ENCODE results near the gene SORL1. TPM values are rescaled to one million over a fixed set of nuclear protein-coding genes. Genes with fewer than 3 reads are reported as not detected.

SORL1 gene
- total RNA-seq, 4 donors from 2014 or later, result 7.1 to 12.6 (median 10.6) TPM

DNA sequence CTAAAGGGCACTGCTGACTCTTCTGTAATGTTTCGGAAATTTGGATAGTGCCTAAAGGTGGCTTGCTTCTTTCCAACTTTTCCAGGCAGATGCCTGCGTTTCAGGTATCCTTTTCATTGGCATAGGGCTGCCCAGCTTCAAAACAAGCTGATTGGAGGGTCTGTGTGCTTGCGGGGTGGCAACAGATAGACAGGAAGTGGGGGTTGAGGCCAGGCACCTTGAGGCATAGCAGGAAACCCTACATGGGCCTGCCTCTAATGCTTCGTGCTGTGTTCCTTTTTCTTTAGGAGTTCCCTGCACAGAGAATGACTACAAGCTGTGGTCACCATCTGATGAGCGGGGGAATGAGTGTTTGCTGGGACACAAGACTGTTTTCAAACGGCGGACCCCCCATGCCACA lies 92.8 kb downstream of the SORL1 start:
- ATAC-seq, result no peak
- H3K36me3 ChIP-seq, result peaks cover 0 to 23% of the 10 kb centered on the region in 2 donors
- no peaks in the 10 kb centered on the region for H3K27me3 ChIP-seq
- H3K9me3 ChIP-seq, result no peaks in the 10 kb centered on the region
- H3K4me3 ChIP-seq, result no peak overlapping the region
- no peak overlapping the region for H3K27ac ChIP-seq
- WGBS, 2 donors (ENCODE audit: low coverage in 1 of 2), result 93 to 98% methylated on average over 3 to 4 of the region's 7 CpGs
- TF ChIP-seq EP300 (IDR thresholded peaks at IDR 0.05), result no peak
- no peak for TF ChIP-seq POLR2AphosphoS5 (IDR thresholded peaks at IDR 0.05)
- TF ChIP-seq POLR2A (IDR thresholded peaks at IDR 0.05), result no peak
- TF ChIP-seq, protein P1, sequence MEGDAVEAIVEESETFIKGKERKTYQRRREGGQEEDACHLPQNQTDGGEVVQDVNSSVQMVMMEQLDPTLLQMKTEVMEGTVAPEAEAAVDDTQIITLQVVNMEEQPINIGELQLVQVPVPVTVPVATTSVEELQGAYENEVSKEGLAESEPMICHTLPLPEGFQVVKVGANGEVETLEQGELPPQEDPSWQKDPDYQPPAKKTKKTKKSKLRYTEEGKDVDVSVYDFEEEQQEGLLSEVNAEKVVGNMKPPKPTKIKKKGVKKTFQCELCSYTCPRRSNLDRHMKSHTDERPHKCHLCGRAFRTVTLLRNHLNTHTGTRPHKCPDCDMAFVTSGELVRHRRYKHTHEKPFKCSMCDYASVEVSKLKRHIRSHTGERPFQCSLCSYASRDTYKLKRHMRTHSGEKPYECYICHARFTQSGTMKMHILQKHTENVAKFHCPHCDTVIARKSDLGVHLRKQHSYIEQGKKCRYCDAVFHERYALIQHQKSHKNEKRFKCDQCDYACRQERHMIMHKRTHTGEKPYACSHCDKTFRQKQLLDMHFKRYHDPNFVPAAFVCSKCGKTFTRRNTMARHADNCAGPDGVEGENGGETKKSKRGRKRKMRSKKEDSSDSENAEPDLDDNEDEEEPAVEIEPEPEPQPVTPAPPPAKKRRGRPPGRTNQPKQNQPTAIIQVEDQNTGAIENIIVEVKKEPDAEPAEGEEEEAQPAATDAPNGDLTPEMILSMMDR (IDR thresholded peaks at IDR 0.05), result no peak
- H3K4me1 ChIP-seq, result no peaks in the 10 kb centered on the region

DNA sequence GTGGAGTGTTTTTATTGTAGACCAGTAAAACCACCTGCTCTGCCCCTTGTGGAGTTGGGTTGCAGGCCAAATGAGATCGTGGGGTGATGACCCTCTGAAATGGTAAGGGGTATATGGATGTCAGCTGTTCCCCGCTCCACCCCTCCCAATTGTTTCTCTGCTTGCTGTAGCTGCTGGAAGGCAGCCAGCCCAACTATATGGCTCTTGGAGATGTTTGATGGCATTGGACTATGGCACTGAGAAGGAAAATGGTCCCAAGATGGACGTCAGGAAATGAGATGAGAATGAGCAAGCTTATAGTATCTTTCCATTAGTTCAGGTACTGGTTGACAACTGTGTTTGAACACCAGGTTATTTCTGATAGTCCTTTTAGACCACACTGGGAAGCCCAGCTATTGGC lies 95.5 kb downstream of the SORL1 start:
- no peak overlapping the region for H3K4me3 ChIP-seq
- H3K9me3 ChIP-seq, result no peaks in the 10 kb centered on the region
- no peak for TF ChIP-seq POLR2A (IDR thresholded peaks at IDR 0.05)
- TF ChIP-seq EP300 (IDR thresholded peaks at IDR 0.05), result no peak
- TF ChIP-seq POLR2AphosphoS5 (IDR thresholded peaks at IDR 0.05), result no peak
- TF ChIP-seq, protein P1 (IDR thresholded peaks at IDR 0.05), result no peak
- no peak for ATAC-seq
- no peaks in the 10 kb centered on the region for H3K4me1 ChIP-seq
- H3K36me3 ChIP-seq, result peaks cover 0 to 28% of the 10 kb centered on the region in 2 donors
- 81 to 90% methylated on average over 2 of the region's 3 CpGs for WGBS, 2 donors (ENCODE audit: low coverage in 1 of 2)
- H3K27ac ChIP-seq, result no peak overlapping the region
- H3K27me3 ChIP-seq, result no peaks in the 10 kb centered on the region

- Histone ChIP-seq H3K4me3 (no peak overlapping the region), H3K9me3 (no peaks in the 10 kb centered on the region), H3K27me3 (no peaks in the 10 kb centered on the region), H3K4me1 (no peaks in the 10 kb centered on the region), H3K36me3 (peaks cover 0 to 17% of the 10 kb centered on the region in 2 donors), H3K27ac (no peak overlapping the region)
- no peak for ATAC-seq
- 79 to 83% methylated on average over 7 to 10 of the region's 10 CpGs for WGBS, 2 donors (ENCODE audit: low coverage in 1 of 2)
- no peak for TF ChIP-seq POLR2A (IDR thresholded peaks at IDR 0.05)
- no peak for TF ChIP-seq POLR2AphosphoS5 (IDR thresholded peaks at IDR 0.05)
- TF ChIP-seq, protein P1 (IDR thresholded peaks at IDR 0.05), result no peak
- TF ChIP-seq EP300 (IDR thresholded peaks at IDR 0.05), result no peak
Observed at GRCh38 chr11:121550247-121551030, 98.3 kb downstream of the SORL1 start.

DNA sequence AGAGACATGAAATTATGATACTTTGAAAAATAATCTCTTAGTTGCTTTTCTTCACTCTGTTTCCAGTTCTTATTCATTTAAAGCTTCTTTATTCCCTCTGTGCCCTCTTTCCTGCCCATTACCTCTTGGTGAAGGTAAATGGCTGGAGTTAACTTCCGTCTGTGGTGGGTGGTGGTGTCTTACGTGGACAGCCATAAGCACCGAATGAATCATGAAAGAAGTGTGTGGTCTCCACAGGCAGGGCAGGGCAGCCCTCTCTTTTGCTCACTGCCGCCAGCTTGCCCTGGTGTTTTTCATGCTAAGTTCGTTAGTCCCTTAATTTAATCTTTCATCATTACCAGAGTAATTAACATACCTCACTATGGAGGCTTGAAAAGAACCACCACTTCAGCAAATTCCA lies 99.3 kb downstream of the SORL1 start:
- H3K27me3 ChIP-seq, result no peaks in the 10 kb centered on the region
- no peak overlapping the region for H3K4me3 ChIP-seq
- H3K4me1 ChIP-seq, result no peaks in the 10 kb centered on the region
- no peaks in the 10 kb centered on the region for H3K9me3 ChIP-seq
- no peak for TF ChIP-seq POLR2AphosphoS5 (IDR thresholded peaks at IDR 0.05)
- TF ChIP-seq EP300 (IDR thresholded peaks at IDR 0.05), result no peak
- no peak for TF ChIP-seq POLR2A (IDR thresholded peaks at IDR 0.05)
- TF ChIP-seq, protein P1 (IDR thresholded peaks at IDR 0.05), result no peak
- ATAC-seq, result no peak
- 90 to 98% methylated on average over 4 to 5 of the region's 5 CpGs for WGBS, 2 donors (ENCODE audit: low coverage in 1 of 2)
- no peak overlapping the region for H3K27ac ChIP-seq
- H3K36me3 ChIP-seq, result peaks cover 0 to 18% of the 10 kb centered on the region in 2 donors

GRCh38 chr11:121552154-121552553 lies 100.0 kb downstream of the SORL1 start:
- H3K27me3 ChIP-seq, result no peaks in the 10 kb centered on the region
- TF ChIP-seq POLR2AphosphoS5 (IDR thresholded peaks at IDR 0.05) (no peak), EP300 (IDR thresholded peaks at IDR 0.05) (no peak), POLR2A (IDR thresholded peaks at IDR 0.05) (no peak)
- TF ChIP-seq, protein P1 (IDR thresholded peaks at IDR 0.05), result no peak
- WGBS, 2 donors (ENCODE audit: low coverage in 1 of 2), result 89 to 98% methylated on average over 5 of the region's 5 CpGs
- peaks cover 0 to 25% of the 10 kb centered on the region in 2 donors for H3K36me3 ChIP-seq
- no peak for ATAC-seq
- H3K4me3 ChIP-seq, result no peak overlapping the region
- no peaks in the 10 kb centered on the region for H3K4me1 ChIP-seq
- no peak overlapping the region for H3K27ac ChIP-seq
- no peaks in the 10 kb centered on the region for H3K9me3 ChIP-seq

Data from gastroesophageal sphincter (tissue), 4 donors.